ENCODE measurements around the gene TYK2. TPM values are rescaled to one million over a fixed set of nuclear protein-coding genes. Genes with fewer than 3 reads are reported as not detected.
"Not testable (repeated sequence)": the region's sequence is repeated elsewhere in the genome, so short reads cannot be mapped to it uniquely, and the experiment has no call there.

Gene TYK2
- total RNA-seq, 1 donor from 2014 or later = 115 TPM

GRCh38 chr19:10339380-10339960, 40.9 kb downstream of the TYK2 start, which contains the start of gene ICAM3:
TSS of gene ICAM3 (minus strand) at chr19:10339624. CDS start at chr19:10339614, 10 bp downstream.
- DNase-seq (ENCODE audit: extremely low spot score in 2 of 2) = no peak
- Histone ChIP-seq H3K27ac (no peak within 1 kb of the TSS), H3K4me1 (peaks cover under 1% of the 10 kb centered on the region), H3K4me3 (peak within 1 kb of the TSS in 1 of 2 donors; percentile 3), H3K9me3 (no peaks in the 10 kb centered on the region), H3K27me3 (no peaks in the 10 kb centered on the region), H3K36me3 (no peaks in the 10 kb centered on the region)
- TF ChIP-seq POLR2AphosphoS5 (IDR thresholded peaks at IDR 0.05; ENCODE audit: insufficient read depth in 1 of 2, low read depth in 1 of 2) (no peak), POLR2A (IDR thresholded peaks at IDR 0.05) (no peak), CTCF (IDR thresholded peaks at IDR 0.05) (no peak)
- intact Hi-C loops (cut with DNase I) = no loop called here

- Histone ChIP-seq H3K27me3 (no peaks in the 10 kb centered on the region), H3K36me3 (no peaks in the 10 kb centered on the region), H3K4me3 (peak overlapping the region in 1 of 2 donors; percentile 3), H3K9me3 (no peaks in the 10 kb centered on the region), H3K4me1 (peaks cover 6% of the 10 kb centered on the region), H3K27ac (no peak overlapping the region)
- intact Hi-C loops (cut with DNase I) = no loop called here
- TF ChIP-seq CTCF (IDR thresholded peaks at IDR 0.05) = no peak
- TF ChIP-seq POLR2A (IDR thresholded peaks at IDR 0.05) = no peak
- no peak for TF ChIP-seq POLR2AphosphoS5 (IDR thresholded peaks at IDR 0.05; ENCODE audit: insufficient read depth in 1 of 2, low read depth in 1 of 2)
- no peak for DNase-seq (ENCODE audit: extremely low spot score in 2 of 2)
Measured at GRCh38 chr19:10338940-10339339, 41.4 kb downstream of the TYK2 start.

- H3K4me1 ChIP-seq = peaks cover 21% of the 10 kb centered on the region
- DNase-seq (ENCODE audit: extremely low spot score in 2 of 2); H3K27me3 ChIP-seq; H3K4me3 ChIP-seq; H3K27ac ChIP-seq; intact Hi-C loops (cut with DNase I); H3K36me3 ChIP-seq; H3K9me3 ChIP-seq: not testable (repeated sequence)
Measured at GRCh38 chr19:10336725-10337124, 43.6 kb downstream of the TYK2 start.

GRCh38 chr19:10335352-10335985, 44.9 kb downstream of the TYK2 start:
- Histone ChIP-seq H3K9me3 (no peaks in the 10 kb centered on the region), H3K27ac (peak overlapping the region; percentile 41), H3K4me1 (peaks cover 23% of the 10 kb centered on the region), H3K36me3 (peaks cover 0 to under 1% of the 10 kb centered on the region in 2 donors), H3K4me3 (peak overlapping the region; percentile 74 to 92), H3K27me3 (no peaks in the 10 kb centered on the region)
- DNase-seq (ENCODE audit: extremely low spot score in 2 of 2) = no peak
- intact Hi-C loops (cut with DNase I) = no loop called here
- TF ChIP-seq POLR2A (IDR thresholded peaks at IDR 0.05) = no peak
- TF ChIP-seq POLR2AphosphoS5 (IDR thresholded peaks at IDR 0.05; ENCODE audit: insufficient read depth in 1 of 2, low read depth in 1 of 2) = no peak
- no peak for TF ChIP-seq CTCF (IDR thresholded peaks at IDR 0.05)

- Histone ChIP-seq H3K36me3 (peaks cover 0 to 7% of the 10 kb centered on the region in 2 donors), H3K4me3 (peak overlapping the region; percentile 74 to 92), H3K27me3 (no peaks in the 10 kb centered on the region), H3K4me1 (peaks cover 23% of the 10 kb centered on the region), H3K9me3 (no peaks in the 10 kb centered on the region), H3K27ac (peak overlapping the region; percentile 78)
- TF ChIP-seq POLR2A (IDR thresholded peaks at IDR 0.05) = peak in 1 of 2 donors; percentile 42
- no peak for TF ChIP-seq CTCF (IDR thresholded peaks at IDR 0.05)
- peak; percentile 80 to 88 for TF ChIP-seq POLR2AphosphoS5 (IDR thresholded peaks at IDR 0.05; ENCODE audit: insufficient read depth in 1 of 2, low read depth in 1 of 2)
- intact Hi-C loops (cut with DNase I) = loop anchor here (5.0 kb wide), 1 partner anchor 62 kb away; the partner anchor contains the start of gene ICAM1
- peak in 1 of 2 donors; percentile 94 for DNase-seq (ENCODE audit: extremely low spot score in 2 of 2)
Measured at GRCh38 chr19:10334588-10335351, 45.6 kb downstream of the TYK2 start.
